ENCODE measurements around the gene TRAF3.

The TRAF3 gene

GRCh38 chr14:102958461-102958860 is 181.2 kb downstream of the TRAF3 start:
- no peaks in the 10 kb centered on the region for H3K4me1 ChIP-seq (ENCODE audit: control insufficient read depth, insufficient read depth, low read length)
- H3K4me3 ChIP-seq (ENCODE audit: low read length): no peak overlapping the region
- H3K36me3 ChIP-seq (ENCODE audit: control insufficient read depth, insufficient read depth, low read length): peaks cover 35% of the 10 kb centered on the region
- H3K27ac ChIP-seq (ENCODE audit: low read depth, low read length): no peak overlapping the region
- H3K9ac ChIP-seq (ENCODE audit: low read length): no peak overlapping the region
- H3K27me3 ChIP-seq (ENCODE audit: control insufficient read depth, insufficient read depth, low read length): no peaks in the 10 kb centered on the region

All from rectal smooth muscle tissue (tissue), 1 donor.